WTC11 (cell line): Measurements from ENCODE around the gene ALDOA. TPM values are rescaled to one million over a fixed set of nuclear protein-coding genes. Genes with fewer than 3 reads are reported as not detected.
A peak's percentile ranks its signal among the peaks of the same experiment; 100 is the strongest.

Experiments used
- ESRRA ChIP-seq: sonication (generic); formaldehyde crosslinking; IDR thresholded peaks from 2 replicates; pipeline ENCODE4 v1.8.1; 2022; ENCODE audit warnings: mild to moderate bottlenecking, missing genetic modification reagents, borderline replicate concordance
- FOXJ3 ChIP-seq: sonication (generic); formaldehyde crosslinking; IDR thresholded peaks from 2 replicates; pipeline ENCODE4 v1.9.0; 2021; ENCODE audit warnings: missing genetic modification reagents, mild to moderate bottlenecking, borderline replicate concordance
- JAZF1 ChIP-seq: fragments of 250-450 bp; sonication (Bioruptor Pico); IDR thresholded peaks from 2 replicates; pipeline ENCODE4 v1.9.0; 2021; ENCODE audit warnings: moderate library complexity, mild to moderate bottlenecking, inconsistent platforms
- MYBL2 ChIP-seq: sonication (generic); formaldehyde crosslinking; IDR thresholded peaks from 2 replicates; pipeline ENCODE4 v1.8.1; 2023; ENCODE audit warnings: mild to moderate bottlenecking, moderate library complexity, missing genetic modification reagents
- NR2C2 ChIP-seq: sonication (generic); formaldehyde crosslinking; IDR thresholded peaks from 2 replicates; pipeline ENCODE4 v1.8.0; 2022; ENCODE audit warnings: mild to moderate bottlenecking, missing genetic modification reagents
- PRRX2 ChIP-seq: fragments of 250-450 bp; sonication (Bioruptor Pico); IDR thresholded peaks from 2 replicates; pipeline ENCODE4 v1.8.0; 2021; ENCODE audit warnings: mild to moderate bottlenecking
- SMAD3 ChIP-seq: sonication (generic); formaldehyde crosslinking; IDR thresholded peaks from 2 replicates; pipeline ENCODE4 v1.8.0; 2022; ENCODE audit warnings: missing genetic modification reagents, mild to moderate bottlenecking, borderline replicate concordance
- SMAD4 ChIP-seq: sonication (generic); formaldehyde crosslinking; IDR thresholded peaks from 2 replicates; pipeline ENCODE4 v1.8.0; 2022; ENCODE audit warnings: mild to moderate bottlenecking, missing genetic modification reagents
- SP1 ChIP-seq: sonication (generic); formaldehyde crosslinking; conservative IDR thresholded peaks from 2 replicates; pipeline ENCODE4 v1.8.1; 2022; ENCODE audit warnings: missing genetic modification reagents
- TCF7 ChIP-seq: sonication (generic); formaldehyde crosslinking; IDR thresholded peaks from 2 replicates; pipeline ENCODE4 v1.8.0; 2022; ENCODE audit warnings: mild to moderate bottlenecking, low read depth, missing genetic modification reagents, moderate library complexity
- ZNF232 ChIP-seq: sonication (generic); formaldehyde crosslinking; IDR thresholded peaks from 2 replicates; pipeline ENCODE4 v1.8.0; 2022; ENCODE audit warnings: mild to moderate bottlenecking, missing genetic modification reagents
- total RNA-seq: library from RNA; stranded (reverse); gene quantifications from 3 replicates; pipeline ENCODE4 v1.2.3, GENCODE V29; 2021
- TF ChIP-seq, protein P1 (sequence below): sonication (generic); formaldehyde crosslinking; IDR thresholded peaks from 2 replicates; pipeline ENCODE4 v1.8.1; 2023; ENCODE audit warnings: mild to moderate bottlenecking, moderate library complexity, missing genetic modification reagents
- TF ChIP-seq, protein P2 (sequence below): sonication (generic); formaldehyde crosslinking; IDR thresholded peaks from 2 replicates; pipeline ENCODE4 v1.8.1; 2022; ENCODE audit warnings: mild to moderate bottlenecking, moderate library complexity, missing genetic modification reagents
- TF ChIP-seq, protein P3 (sequence below): sonication (generic); formaldehyde crosslinking; IDR thresholded peaks from 2 replicates; pipeline ENCODE4 v1.8.0; 2022; ENCODE audit warnings: missing genetic modification reagents
- TF ChIP-seq, protein P4 (sequence below): fragments of 250-450 bp; sonication (Bioruptor Pico); IDR thresholded peaks from 2 replicates; pipeline ENCODE4 v1.9.0; 2021; ENCODE audit warnings: mild to moderate bottlenecking
- TF ChIP-seq, protein P5 (sequence below): fragments of 250-450 bp; sonication (Bioruptor Pico); IDR thresholded peaks from 2 replicates; pipeline ENCODE4 v1.8.0; 2021; ENCODE audit warnings: mild to moderate bottlenecking
- TF ChIP-seq, protein P6 (sequence below): sonication (generic); formaldehyde crosslinking; IDR thresholded peaks from 2 replicates; pipeline ENCODE4 v1.8.0; 2023; ENCODE audit warnings: mild to moderate bottlenecking, missing genetic modification reagents
- TF ChIP-seq, protein P7 (sequence below): sonication (generic); formaldehyde crosslinking; IDR thresholded peaks from 2 replicates; pipeline ENCODE4 v1.8.0; 2022; ENCODE audit warnings: mild to moderate bottlenecking, missing genetic modification reagents
- TF ChIP-seq, protein P8 (sequence below): fragments of 250-450 bp; sonication (Bioruptor Pico); conservative IDR thresholded peaks from 2 replicates; pipeline ENCODE4 v1.9.0; 2021; ENCODE audit warnings: mild to moderate bottlenecking
- TF ChIP-seq, protein P9 (sequence below): sonication (generic); formaldehyde crosslinking; IDR thresholded peaks from 2 replicates; pipeline ENCODE4 v1.8.0; 2022; ENCODE audit warnings: mild to moderate bottlenecking, missing genetic modification reagents
- TF ChIP-seq, protein P10 (sequence below): sonication (generic); formaldehyde crosslinking; IDR thresholded peaks from 2 replicates; pipeline ENCODE4 v1.8.0; 2023; ENCODE audit warnings: missing genetic modification reagents

The ALDOA gene
- total RNA-seq, 1 experiment from 2014 or later, result 1,537 TPM

DNA sequence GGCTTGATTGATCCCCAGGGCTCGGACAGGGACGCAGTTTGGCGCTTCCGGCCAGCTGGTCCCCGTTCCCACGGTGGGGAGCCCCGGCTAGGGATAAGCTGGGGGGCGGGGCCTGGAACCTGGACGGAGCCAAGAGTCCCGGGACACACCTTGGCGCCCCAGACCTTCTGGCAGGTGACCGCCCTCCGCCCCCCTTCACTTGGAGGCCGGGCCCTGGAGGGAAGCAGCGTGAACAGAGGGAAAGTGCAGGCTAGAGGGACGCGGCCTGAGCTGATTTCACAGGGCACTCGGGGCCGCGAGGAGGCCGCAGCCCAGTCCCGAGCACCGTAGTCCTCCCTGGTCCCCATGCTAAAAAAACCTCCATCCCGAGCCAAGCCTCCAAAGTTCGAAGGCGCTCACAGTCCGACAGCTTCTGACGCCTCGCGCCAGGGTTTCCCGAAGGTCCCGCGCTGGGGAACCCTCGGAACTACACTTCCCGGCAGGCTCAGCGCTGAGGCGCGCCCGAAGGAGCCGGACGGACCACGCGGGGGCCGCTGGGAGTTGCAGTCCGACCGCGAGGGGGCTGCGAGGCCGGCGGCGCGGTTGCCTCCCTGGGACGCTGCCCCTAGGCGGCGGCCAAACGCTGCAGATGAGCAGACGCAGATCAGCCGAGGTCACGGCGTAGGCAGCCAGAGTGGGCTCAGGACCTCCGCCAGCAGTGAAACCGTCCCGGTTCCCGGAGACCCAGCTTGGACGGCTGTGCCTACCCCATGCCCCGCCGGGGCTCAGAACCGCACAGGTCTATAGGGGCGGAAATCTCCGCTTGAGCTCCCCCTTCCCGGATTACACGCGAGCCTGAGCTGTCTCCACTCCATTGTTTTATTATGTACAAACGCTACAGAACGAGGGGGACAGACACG lies 26.2 kb downstream of the ALDOA start, which contains the start of gene TBX6 (continued):
- TF ChIP-seq, protein P1, sequence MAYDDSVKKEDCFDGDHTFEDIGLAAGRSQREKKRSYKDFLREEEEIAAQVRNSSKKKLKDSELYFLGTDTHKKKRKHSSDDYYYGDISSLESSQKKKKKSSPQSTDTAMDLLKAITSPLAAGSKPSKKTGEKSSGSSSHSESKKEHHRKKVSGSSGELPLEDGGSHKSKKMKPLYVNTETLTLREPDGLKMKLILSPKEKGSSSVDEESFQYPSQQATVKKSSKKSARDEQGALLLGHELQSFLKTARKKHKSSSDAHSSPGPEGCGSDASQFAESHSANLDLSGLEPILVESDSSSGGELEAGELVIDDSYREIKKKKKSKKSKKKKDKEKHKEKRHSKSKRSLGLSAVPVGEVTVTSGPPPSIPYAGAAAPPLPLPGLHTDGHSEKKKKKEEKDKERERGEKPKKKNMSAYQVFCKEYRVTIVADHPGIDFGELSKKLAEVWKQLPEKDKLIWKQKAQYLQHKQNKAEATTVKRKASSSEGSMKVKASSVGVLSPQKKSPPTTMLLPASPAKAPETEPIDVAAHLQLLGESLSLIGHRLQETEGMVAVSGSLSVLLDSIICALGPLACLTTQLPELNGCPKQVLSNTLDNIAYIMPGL, result peak; percentile 65
- TF ChIP-seq JAZF1 (CRISPR knock-in tag), result no peak
- TF ChIP-seq, protein P2, sequence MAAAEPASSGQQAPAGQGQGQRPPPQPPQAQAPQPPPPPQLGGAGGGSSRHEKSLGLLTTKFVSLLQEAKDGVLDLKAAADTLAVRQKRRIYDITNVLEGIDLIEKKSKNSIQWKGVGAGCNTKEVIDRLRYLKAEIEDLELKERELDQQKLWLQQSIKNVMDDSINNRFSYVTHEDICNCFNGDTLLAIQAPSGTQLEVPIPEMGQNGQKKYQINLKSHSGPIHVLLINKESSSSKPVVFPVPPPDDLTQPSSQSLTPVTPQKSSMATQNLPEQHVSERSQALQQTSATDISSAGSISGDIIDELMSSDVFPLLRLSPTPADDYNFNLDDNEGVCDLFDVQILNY (CRISPR knock-in tag), result peak; percentile 77
- no peak for TF ChIP-seq SMAD4
- TF ChIP-seq MYBL2, result no peak
- TF ChIP-seq, protein P3, sequence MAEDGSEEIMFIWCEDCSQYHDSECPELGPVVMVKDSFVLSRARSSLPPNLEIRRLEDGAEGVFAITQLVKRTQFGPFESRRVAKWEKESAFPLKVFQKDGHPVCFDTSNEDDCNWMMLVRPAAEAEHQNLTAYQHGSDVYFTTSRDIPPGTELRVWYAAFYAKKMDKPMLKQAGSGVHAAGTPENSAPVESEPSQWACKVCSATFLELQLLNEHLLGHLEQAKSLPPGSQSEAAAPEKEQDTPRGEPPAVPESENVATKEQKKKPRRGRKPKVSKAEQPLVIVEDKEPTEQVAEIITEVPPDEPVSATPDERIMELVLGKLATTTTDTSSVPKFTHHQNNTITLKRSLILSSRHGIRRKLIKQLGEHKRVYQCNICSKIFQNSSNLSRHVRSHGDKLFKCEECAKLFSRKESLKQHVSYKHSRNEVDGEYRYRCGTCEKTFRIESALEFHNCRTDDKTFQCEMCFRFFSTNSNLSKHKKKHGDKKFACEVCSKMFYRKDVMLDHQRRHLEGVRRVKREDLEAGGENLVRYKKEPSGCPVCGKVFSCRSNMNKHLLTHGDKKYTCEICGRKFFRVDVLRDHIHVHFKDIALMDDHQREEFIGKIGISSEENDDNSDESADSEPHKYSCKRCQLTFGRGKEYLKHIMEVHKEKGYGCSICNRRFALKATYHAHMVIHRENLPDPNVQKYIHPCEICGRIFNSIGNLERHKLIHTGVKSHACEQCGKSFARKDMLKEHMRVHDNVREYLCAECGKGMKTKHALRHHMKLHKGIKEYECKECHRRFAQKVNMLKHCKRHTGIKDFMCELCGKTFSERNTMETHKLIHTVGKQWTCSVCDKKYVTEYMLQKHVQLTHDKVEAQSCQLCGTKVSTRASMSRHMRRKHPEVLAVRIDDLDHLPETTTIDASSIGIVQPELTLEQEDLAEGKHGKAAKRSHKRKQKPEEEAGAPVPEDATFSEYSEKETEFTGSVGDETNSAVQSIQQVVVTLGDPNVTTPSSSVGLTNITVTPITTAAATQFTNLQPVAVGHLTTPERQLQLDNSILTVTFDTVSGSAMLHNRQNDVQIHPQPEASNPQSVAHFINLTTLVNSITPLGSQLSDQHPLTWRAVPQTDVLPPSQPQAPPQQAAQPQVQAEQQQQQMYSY, result peak; percentile 32; the same call in 1 of the 2 replicates
- TF ChIP-seq, protein P4, sequence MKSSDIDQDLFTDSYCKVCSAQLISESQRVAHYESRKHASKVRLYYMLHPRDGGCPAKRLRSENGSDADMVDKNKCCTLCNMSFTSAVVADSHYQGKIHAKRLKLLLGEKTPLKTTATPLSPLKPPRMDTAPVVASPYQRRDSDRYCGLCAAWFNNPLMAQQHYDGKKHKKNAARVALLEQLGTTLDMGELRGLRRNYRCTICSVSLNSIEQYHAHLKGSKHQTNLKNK, result 0 out of 2 replicates have a peak, but pooled peaks have one; percentile 20
- TF ChIP-seq, protein P5, sequence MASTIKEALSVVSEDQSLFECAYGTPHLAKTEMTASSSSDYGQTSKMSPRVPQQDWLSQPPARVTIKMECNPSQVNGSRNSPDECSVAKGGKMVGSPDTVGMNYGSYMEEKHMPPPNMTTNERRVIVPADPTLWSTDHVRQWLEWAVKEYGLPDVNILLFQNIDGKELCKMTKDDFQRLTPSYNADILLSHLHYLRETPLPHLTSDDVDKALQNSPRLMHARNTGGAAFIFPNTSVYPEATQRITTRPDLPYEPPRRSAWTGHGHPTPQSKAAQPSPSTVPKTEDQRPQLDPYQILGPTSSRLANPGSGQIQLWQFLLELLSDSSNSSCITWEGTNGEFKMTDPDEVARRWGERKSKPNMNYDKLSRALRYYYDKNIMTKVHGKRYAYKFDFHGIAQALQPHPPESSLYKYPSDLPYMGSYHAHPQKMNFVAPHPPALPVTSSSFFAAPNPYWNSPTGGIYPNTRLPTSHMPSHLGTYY (CRISPR knock-in tag), result no peak
- TF ChIP-seq, protein P6, sequence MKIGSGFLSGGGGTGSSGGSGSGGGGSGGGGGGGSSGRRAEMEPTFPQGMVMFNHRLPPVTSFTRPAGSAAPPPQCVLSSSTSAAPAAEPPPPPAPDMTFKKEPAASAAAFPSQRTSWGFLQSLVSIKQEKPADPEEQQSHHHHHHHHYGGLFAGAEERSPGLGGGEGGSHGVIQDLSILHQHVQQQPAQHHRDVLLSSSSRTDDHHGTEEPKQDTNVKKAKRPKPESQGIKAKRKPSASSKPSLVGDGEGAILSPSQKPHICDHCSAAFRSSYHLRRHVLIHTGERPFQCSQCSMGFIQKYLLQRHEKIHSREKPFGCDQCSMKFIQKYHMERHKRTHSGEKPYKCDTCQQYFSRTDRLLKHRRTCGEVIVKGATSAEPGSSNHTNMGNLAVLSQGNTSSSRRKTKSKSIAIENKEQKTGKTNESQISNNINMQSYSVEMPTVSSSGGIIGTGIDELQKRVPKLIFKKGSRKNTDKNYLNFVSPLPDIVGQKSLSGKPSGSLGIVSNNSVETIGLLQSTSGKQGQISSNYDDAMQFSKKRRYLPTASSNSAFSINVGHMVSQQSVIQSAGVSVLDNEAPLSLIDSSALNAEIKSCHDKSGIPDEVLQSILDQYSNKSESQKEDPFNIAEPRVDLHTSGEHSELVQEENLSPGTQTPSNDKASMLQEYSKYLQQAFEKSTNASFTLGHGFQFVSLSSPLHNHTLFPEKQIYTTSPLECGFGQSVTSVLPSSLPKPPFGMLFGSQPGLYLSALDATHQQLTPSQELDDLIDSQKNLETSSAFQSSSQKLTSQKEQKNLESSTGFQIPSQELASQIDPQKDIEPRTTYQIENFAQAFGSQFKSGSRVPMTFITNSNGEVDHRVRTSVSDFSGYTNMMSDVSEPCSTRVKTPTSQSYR (CRISPR knock-in tag), result peak; percentile 22; the same call in 1 of the 2 replicates
- no peak for TF ChIP-seq TCF7 (CRISPR knock-in tag)
- no peak for TF ChIP-seq SMAD3 (CRISPR knock-in tag)
- TF ChIP-seq, protein P7, sequence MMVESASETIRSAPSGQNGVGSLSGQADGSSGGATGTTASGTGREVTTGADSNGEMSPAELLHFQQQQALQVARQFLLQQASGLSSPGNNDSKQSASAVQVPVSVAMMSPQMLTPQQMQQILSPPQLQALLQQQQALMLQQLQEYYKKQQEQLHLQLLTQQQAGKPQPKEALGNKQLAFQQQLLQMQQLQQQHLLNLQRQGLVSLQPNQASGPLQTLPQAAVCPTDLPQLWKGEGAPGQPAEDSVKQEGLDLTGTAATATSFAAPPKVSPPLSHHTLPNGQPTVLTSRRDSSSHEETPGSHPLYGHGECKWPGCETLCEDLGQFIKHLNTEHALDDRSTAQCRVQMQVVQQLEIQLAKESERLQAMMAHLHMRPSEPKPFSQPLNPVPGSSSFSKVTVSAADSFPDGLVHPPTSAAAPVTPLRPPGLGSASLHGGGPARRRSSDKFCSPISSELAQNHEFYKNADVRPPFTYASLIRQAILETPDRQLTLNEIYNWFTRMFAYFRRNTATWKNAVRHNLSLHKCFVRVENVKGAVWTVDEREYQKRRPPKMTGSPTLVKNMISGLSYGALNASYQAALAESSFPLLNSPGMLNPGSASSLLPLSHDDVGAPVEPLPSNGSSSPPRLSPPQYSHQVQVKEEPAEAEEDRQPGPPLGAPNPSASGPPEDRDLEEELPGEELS (CRISPR knock-in tag), result no peak
- TF ChIP-seq ESRRA (CRISPR knock-in tag), result no peak
- peak; percentile 16; the same call in 1 of the 2 replicates for TF ChIP-seq SP1 (CRISPR knock-in tag)
- TF ChIP-seq NR2C2 (CRISPR knock-in tag), result peak; percentile 36; the same call in 1 of the 2 replicates
- no peak for TF ChIP-seq FOXJ3 (CRISPR knock-in tag)
- TF ChIP-seq, protein P8, sequence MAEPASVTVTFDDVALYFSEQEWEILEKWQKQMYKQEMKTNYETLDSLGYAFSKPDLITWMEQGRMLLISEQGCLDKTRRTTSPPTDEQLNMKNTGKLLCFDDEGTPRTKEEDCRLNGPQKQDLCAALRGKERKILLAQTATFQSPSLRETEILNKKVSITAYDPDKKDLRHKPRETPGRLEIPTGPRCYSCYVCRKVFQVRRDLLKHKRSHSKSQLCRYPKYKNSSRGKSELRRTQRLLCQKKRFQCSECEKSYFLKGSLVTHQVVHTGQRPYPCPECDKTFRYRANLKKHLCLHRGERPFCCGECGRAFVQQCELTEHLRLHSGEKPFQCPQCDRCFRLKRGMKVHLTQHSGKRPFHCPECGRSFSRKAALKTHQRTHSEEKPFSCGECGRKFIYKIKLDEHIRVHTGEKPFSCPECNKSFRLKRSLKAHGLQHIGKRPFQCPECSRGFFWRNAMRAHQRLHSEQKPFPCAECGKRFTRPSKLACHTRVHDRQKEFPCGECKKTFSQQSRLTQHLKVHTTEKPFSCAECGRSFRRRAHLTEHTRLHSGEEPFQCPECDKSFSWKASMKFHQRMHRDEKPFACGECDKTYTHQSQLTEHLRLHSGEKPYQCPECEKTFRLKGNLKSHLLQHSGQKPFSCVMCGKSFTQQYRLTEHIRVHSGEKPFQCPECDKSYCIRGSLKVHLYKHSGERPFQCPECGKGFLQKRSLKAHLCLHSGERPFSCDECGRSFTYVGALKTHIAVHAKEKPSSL (CRISPR knock-in tag), result no peak
- TF ChIP-seq, protein P9, sequence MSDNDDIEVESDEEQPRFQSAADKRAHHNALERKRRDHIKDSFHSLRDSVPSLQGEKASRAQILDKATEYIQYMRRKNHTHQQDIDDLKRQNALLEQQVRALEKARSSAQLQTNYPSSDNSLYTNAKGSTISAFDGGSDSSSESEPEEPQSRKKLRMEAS (CRISPR knock-in tag), result peak; percentile 81
- TF ChIP-seq ZNF232 (CRISPR knock-in tag), result no peak
- TF ChIP-seq, protein P10, sequence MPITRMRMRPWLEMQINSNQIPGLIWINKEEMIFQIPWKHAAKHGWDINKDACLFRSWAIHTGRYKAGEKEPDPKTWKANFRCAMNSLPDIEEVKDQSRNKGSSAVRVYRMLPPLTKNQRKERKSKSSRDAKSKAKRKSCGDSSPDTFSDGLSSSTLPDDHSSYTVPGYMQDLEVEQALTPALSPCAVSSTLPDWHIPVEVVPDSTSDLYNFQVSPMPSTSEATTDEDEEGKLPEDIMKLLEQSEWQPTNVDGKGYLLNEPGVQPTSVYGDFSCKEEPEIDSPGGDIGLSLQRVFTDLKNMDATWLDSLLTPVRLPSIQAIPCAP, result no peak
- no peak for TF ChIP-seq PRRX2 (CRISPR knock-in tag)
